GM20000 (cell line): ENCODE results near the gene BAG5.

Source experiments
- DNase-seq: peaks from one replicate; pipeline ENCODE4 v3.0.0; 2012; ENCODE audit warnings: low spot score
- TF ChIP-seq, protein P1 (sequence below): IDR thresholded peaks from 2 replicates; pipeline ENCODE4 v1.5.1; 2012; ENCODE audit warnings: mild to moderate bottlenecking, control low read depth; ENCODE audit errors: extremely low read depth, missing control alignments

BAG5 gene

DNA sequence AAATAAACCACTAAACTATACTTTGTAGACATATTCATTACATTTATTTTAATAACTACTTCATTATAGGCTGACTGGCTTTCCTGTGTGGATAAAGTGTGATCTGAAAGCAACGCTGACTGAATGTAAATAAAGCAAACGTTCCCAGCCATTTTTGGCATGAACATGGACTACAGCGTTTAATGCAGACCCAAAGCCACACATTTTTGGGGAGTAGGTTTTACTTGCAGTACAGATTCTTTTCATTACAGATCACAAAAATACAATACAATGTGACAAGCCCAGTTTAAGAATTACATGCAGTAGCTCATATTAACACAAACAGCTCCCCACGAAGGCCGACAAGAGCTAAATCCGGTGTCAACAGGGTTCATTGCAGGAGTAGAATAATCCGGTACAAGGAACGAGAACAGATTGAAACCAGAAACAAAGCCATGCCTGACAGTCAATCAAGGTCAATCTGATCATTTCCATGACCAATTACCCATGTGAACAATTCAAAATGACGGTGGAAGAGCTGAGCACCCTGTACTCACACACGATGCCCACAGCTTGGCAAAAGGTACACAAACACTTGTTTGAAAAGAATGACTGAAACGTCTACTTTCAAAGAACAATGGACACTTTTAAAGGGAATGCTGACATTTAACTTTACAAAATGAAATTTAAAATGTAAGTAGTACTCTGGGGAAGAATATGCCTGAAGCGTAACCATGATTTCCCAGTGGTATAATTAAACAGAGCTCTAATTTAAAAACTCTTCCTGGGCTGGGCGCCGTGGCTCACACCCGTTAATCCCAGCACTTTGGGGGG, 5.3 kb downstream of the BAG5 start:
- no peak for DNase-seq
- TF ChIP-seq, protein P1, sequence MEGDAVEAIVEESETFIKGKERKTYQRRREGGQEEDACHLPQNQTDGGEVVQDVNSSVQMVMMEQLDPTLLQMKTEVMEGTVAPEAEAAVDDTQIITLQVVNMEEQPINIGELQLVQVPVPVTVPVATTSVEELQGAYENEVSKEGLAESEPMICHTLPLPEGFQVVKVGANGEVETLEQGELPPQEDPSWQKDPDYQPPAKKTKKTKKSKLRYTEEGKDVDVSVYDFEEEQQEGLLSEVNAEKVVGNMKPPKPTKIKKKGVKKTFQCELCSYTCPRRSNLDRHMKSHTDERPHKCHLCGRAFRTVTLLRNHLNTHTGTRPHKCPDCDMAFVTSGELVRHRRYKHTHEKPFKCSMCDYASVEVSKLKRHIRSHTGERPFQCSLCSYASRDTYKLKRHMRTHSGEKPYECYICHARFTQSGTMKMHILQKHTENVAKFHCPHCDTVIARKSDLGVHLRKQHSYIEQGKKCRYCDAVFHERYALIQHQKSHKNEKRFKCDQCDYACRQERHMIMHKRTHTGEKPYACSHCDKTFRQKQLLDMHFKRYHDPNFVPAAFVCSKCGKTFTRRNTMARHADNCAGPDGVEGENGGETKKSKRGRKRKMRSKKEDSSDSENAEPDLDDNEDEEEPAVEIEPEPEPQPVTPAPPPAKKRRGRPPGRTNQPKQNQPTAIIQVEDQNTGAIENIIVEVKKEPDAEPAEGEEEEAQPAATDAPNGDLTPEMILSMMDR: no peak

DNA sequence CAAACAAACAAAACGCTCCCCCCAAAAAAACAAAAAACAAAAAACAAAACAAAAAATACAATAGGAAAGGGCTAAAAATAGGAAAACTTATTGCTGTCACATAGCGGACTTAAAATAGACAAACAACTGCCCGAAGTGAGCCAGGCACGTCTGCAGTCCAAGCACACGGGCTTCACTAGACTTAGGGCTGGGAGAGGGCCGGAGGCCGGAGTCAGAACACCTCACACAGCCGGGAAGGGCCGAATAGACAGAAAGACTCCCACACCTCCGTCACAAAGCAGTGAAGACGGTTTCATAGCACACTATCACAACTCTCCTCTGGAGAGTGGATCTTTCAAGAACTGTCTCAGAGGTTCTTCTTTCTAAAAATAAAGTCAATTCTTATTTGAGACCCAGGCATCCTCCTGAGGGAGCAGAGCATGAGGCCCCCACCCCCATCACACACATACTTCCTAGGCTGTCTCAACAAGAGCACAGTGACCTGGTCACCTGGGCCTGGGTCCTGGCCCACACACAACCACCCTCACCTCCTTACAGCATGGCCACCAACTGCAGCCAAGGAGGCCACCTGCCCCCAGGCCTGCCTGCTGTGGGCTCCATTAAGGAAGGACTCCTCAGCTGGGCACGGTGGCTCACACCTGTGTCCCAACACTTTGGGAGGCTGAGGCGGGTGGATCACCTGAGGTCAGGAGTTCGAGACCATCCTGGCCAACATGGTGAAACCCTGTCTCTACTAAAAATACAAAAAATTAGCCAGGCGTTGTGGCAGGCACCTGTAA, 6.7 kb downstream of the BAG5 start:
- TF ChIP-seq, protein P1: no peak
- no peak for DNase-seq

DNA sequence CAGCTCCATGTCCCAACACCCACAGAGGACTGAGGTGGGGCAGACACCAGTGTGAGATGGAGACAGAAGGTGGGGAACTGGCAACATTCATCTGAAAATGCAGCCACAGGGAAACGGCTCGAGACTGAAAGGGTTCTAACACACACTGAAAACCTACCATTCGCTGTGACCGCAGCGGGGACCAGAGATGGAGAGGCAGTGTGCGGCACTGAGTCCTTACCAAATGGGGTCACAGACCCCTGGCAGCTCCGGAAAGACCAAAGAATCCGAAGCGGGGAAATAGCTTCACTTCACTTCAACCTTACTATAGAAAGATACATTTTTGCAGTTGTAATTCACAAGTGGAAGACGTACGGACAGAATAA, 9.6 kb downstream of the BAG5 start:
- DNase-seq: no peak
- TF ChIP-seq, protein P1: no peak

DNA sequence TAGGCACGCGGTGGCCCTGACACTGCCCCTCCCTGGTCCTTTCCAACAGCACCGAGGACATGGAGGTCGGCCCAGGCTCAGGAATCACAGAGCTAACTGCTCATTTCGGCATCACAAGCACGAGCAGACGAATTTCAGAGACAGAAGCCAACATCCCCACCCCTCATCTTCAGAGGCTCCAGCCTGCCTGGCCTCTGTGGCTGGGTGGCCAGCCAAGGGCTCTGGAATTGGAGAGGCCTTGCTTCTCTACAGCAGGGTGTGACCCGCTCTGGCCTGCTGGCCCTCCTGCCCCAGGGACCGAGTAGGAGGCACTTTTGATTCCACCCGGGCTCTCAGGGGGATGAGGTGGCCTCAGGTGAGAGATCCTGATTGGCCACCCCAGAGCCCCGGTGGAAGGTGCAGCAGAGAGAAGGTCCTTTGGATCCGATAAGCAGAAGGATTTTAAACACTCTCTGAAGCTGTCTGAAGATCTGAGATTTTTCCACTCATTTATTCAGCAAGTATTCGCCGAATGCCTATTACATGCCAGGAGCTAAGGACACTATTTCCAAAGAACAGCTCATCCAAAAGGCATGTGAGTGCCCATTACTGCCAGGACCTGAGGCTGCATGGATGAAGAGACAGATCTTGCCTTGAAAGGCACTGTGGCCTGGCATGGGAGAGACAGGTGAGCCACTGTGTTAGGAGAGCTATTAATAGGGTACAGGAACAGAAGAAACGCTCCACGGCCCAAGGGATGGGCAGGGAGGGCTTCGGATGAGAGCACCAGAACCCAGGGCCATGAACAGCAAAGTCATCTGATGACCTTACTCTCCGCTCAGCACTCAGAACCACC, 10.2 kb downstream of the BAG5 start:
- TF ChIP-seq, protein P1: no peak
- no peak for DNase-seq

DNA sequence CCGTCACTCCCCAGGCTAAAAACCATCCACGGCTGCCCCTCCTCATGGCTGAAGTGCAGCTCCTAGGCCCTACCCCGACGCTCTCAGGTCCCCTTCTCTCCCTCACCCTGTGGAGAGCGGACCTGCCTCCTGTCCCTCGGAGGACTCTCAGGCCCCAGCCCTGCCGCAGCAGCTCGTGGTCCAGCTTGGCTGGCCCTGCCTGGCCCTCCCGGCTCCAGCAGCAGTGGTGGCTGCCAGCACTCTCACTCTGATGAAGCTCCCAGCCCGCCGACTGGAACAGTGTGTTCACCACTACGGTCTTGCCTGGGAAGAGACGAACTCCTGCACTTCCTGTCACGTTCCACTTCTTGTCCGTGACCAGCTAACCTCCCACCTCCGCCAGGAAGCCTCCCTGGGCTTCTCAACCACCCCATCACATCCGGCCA, 11.1 kb downstream of the BAG5 start:
- DNase-seq: no peak
- TF ChIP-seq, protein P1: no peak

DNA sequence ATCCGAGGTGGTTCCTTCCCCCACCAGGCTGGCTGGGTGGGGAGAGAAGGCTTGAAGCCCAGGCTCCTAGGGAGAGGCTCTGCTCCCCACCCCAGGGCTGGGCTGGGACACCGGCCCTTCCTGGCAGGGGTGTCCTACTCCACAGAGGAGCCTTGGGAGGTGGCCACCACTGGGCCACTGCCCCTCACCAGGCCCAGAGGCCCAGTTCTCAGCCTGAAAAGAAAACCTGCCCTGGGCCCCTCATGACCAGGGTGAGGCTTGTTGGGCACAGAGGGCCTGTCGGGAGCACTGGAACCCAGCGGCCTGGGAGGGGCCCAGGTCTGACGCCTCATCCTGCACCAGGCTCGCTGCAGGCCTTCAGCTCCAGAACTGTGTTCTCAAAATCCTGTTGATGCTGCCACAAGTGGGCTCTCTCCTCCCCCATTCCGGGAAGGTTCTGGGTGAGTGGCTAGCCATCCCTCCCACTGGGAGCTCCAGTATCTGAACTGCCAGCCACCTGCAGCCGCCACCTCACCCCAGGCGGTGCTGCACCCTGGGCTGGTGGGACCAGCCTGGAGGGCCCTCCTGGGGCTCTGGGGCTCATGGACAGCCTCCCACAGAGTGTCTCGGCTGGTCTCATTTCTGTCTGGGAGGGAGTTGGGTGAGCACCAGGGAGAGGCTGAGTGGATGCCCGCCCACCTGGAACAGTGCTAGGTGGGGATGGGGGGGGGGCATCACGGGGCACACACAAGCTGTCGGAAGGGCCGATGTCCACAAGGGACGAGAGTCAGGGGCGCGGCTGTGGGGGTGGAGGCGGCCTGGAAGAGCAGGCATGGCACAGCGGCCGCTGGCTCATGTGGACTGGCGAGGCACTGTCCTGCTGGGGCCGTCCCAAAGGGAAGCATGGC, 11.8 kb downstream of the BAG5 start:
- TF ChIP-seq, protein P1: no peak
- no peak for DNase-seq
